OCI-LY3 (cell line): ENCODE results near the gene OR8A1.

ENCODE experiments used
- H2AFZ ChIP-seq: fragments of 200-600, 300-600 bp; shearing (Covaris generic); 2 replicates; pipeline ENCODE4 v1.6.0; 2014; ENCODE audit warnings: antibody characterized with exemption, low read depth, low read length
- H3K27ac ChIP-seq: fragments of 200-600, 300-600 bp; sonication (generic); 2 replicates; pipeline ENCODE4 v1.5.1; 2014; ENCODE audit warnings: mild to moderate bottlenecking, low read length, moderate library complexity, mixed read lengths
- H3K27me3 ChIP-seq: fragments of 200-600, 300-600 bp; sonication (generic); 2 replicates; pipeline ENCODE4 v1.6.1; 2014; ENCODE audit warnings: low read depth, low read length, mixed read lengths
- H3K36me3 ChIP-seq: fragments of 200-600, 300-600 bp; sonication (generic); replicated peaks from 2 replicates; pipeline ENCODE3; 2014; ENCODE audit warnings: low read depth, low read length, mixed read lengths
- H3K4me1 ChIP-seq: fragments of 300-600, 200-600 bp; sonication (generic); 2 replicates; pipeline ENCODE4 v1.6.1; 2014; ENCODE audit warnings: low read length, mixed read lengths
- H3K4me2 ChIP-seq: fragments of 200-600, 300-600 bp; sonication (generic); 2 replicates; pipeline ENCODE4 v1.6.1; 2014; ENCODE audit warnings: low read length, mixed read lengths
- H3K4me3 ChIP-seq: fragments of 300-600, 200-600 bp; sonication (generic); 2 replicates; pipeline ENCODE4 v1.5.1; 2014; ENCODE audit warnings: antibody characterized with exemption, mild to moderate bottlenecking, low read length, moderate library complexity
- H3K79me2 ChIP-seq: fragments of 300-600, 200-600 bp; shearing (Covaris generic); 2 replicates; pipeline ENCODE4 v1.6.1; 2014; ENCODE audit warnings: mild to moderate bottlenecking, low read length, mixed read lengths
- H3K9ac ChIP-seq: fragments of 300-600, 200-600 bp; shearing (Covaris generic); 2 replicates; pipeline ENCODE4 v1.6.0; 2014; ENCODE audit warnings: mild to moderate bottlenecking, low read length, moderate library complexity
- H3K9me3 ChIP-seq: fragments of 200-600, 300-600 bp; shearing (Covaris generic); 2 replicates; pipeline ENCODE4 v1.6.1; 2014; ENCODE audit warnings: low read length, mixed read lengths; ENCODE audit not compliant: insufficient read depth
- H4K20me1 ChIP-seq: fragments of 200-600, 300-600 bp; sonication (generic); 2 replicates; pipeline ENCODE4 v1.6.1; 2016; ENCODE audit warnings: low read length, mixed read lengths; ENCODE audit not compliant: insufficient read depth
- CTCF ChIP-seq: fragments of 200-600, 300-600 bp; sonication (generic); IDR thresholded peaks from 2 replicates; pipeline ENCODE4 v1.5.1; 2014; ENCODE audit warnings: antibody characterized with exemption, low read length, low read depth
- EZH2phosphoT487 ChIP-seq: fragments of 200-600 bp; shearing (Covaris generic); IDR thresholded peaks from 2 replicates; pipeline ENCODE4 v1.6.1; 2018; ENCODE audit warnings: antibody characterized with exemption, mixed run types, low read depth

The OR8A1 gene

GRCh38 chr11:124556828-124557227, 13.0 kb upstream of the OR8A1 start:
- Histone ChIP-seq H3K4me2 (no peak overlapping the region), H3K4me1 (no peaks in the 10 kb centered on the region), H3K4me3 (no peak overlapping the region), H3K79me2 (no peaks in the 10 kb centered on the region), H3K9me3 (no peaks in the 10 kb centered on the region), H4K20me1 (no peaks in the 10 kb centered on the region), H3K36me3 (no peaks in the 10 kb centered on the region), H3K9ac (no peak overlapping the region), H3K27ac (no peak overlapping the region), H3K27me3 (no peaks in the 10 kb centered on the region), H2AFZ (no peak overlapping the region)
- no peak for TF ChIP-seq CTCF
- TF ChIP-seq EZH2phosphoT487 = no peak

- Histone ChIP-seq H3K9me3 (no peaks in the 10 kb centered on the region), H3K79me2 (no peaks in the 10 kb centered on the region), H3K27ac (no peak overlapping the region), H2AFZ (no peak overlapping the region), H3K4me1 (no peaks in the 10 kb centered on the region), H3K4me3 (no peak overlapping the region), H4K20me1 (no peaks in the 10 kb centered on the region), H3K27me3 (peaks cover 4% of the 10 kb centered on the region; the same call in 1 of the 2 replicates), H3K36me3 (no peaks in the 10 kb centered on the region), H3K9ac (no peak overlapping the region), H3K4me2 (no peak overlapping the region)
- no peak for TF ChIP-seq EZH2phosphoT487
- TF ChIP-seq CTCF = no peak
Measured at GRCh38 chr11:124570160-124570559, 363 bp downstream of the OR8A1 start.

GRCh38 chr11:124577716-124578427, 8.1 kb downstream of the OR8A1 start:
- H3K79me2 ChIP-seq = no peaks in the 10 kb centered on the region
- H3K4me1 ChIP-seq = peaks cover 7% of the 10 kb centered on the region; the same call in 1 of the 2 replicates
- H3K36me3 ChIP-seq = no peaks in the 10 kb centered on the region
- H3K27ac ChIP-seq = no peak overlapping the region
- H3K9me3 ChIP-seq = no peaks in the 10 kb centered on the region
- H3K4me2 ChIP-seq = no peak overlapping the region
- no peak overlapping the region for H3K9ac ChIP-seq
- no peaks in the 10 kb centered on the region for H3K27me3 ChIP-seq
- TF ChIP-seq EZH2phosphoT487 (no peak), CTCF (no peak)
- H2AFZ ChIP-seq = no peak overlapping the region
- H3K4me3 ChIP-seq = no peak overlapping the region
- H4K20me1 ChIP-seq = no peaks in the 10 kb centered on the region

- no peaks in the 10 kb centered on the region for H3K27me3 ChIP-seq
- H3K4me3 ChIP-seq = no peak overlapping the region
- H3K9me3 ChIP-seq = no peaks in the 10 kb centered on the region
- no peak for TF ChIP-seq CTCF
- TF ChIP-seq EZH2phosphoT487 = no peak
- no peak overlapping the region for H3K4me2 ChIP-seq
- no peaks in the 10 kb centered on the region for H3K79me2 ChIP-seq
- H3K27ac ChIP-seq = no peak overlapping the region
- no peaks in the 10 kb centered on the region for H3K36me3 ChIP-seq
- no peak overlapping the region for H3K9ac ChIP-seq
- H2AFZ ChIP-seq = no peak overlapping the region
- no peaks in the 10 kb centered on the region for H4K20me1 ChIP-seq
- H3K4me1 ChIP-seq = peaks cover 7% of the 10 kb centered on the region; the same call in 1 of the 2 replicates
Measured at GRCh38 chr11:124578761-124579160, 9.0 kb downstream of the OR8A1 start.
